GM18867 (cell line): ENCODE measurements around the gene ROR2.

Source experiments
- ATAC-seq: cut with Tn5 transposase; IDR thresholded peaks from one replicate; pipeline ENCODE4 v1.9.1; 2021; ENCODE audit warnings: mild to moderate bottlenecking, moderate library complexity; ENCODE audit not compliant: unreplicated experiment

ROR2 gene

DNA sequence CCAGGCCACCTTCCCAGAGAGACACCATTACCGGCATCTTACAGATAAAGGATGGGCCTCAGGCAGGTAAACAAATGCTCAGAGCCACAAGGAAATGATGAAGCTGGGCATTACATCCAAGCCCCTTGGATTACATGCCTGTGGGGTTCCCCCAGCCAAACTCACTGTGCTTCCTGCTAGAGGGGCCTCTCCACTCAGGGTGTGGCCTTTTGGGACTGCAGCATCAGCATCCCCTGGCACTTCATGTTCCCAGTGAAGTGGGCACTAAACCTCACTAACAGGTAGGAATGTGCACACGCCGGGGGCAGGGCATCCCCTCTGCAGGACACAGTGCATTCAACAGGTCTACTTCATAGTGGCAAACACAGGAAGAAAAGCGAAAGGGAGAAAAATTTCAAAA is 125.9 kb downstream of the ROR2 start:
- no peak for ATAC-seq

DNA sequence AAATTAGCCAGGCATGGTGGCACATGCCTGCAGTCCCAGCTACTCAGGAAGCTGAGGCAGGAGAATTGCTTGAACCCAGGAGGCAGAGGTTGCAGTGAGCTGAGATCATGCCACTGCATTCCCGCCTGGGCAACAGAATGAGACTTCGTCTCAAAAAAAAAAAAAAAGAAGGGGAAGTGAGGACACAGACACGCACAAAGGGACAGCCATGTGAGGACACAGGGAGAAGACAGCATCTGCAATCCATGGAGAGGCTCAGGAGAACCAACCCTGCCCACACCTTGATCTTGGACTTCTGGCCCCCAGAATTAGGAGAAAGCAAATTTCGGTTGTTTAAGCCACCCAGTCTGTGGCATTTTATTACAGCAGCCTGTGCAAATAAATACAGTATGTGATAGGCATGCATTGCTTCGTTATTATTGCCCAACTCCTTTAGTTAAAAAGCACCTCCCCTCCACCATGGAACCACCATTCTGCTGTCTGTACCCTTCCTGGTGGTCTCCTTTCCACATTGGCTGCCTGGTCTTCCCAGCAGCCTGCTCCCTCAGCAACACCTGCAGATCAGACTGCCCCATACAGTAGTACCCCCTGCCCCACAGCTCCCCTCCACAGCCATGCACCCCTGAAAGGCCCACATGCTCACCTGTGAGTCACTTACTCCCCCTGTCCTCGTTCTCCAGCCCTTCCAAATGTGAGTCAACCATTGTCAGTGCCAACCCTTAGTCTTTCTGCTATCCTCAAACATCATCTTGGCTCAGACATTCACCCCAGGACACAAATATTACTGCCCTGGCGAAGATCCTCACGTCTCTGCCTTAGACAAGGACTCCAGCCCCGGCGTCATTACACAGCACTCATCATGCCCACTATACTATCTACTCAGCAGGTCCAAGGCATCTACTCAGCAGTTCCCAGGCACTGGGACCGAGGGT is 128.8 kb downstream of the ROR2 start:
- no peak for ATAC-seq

DNA sequence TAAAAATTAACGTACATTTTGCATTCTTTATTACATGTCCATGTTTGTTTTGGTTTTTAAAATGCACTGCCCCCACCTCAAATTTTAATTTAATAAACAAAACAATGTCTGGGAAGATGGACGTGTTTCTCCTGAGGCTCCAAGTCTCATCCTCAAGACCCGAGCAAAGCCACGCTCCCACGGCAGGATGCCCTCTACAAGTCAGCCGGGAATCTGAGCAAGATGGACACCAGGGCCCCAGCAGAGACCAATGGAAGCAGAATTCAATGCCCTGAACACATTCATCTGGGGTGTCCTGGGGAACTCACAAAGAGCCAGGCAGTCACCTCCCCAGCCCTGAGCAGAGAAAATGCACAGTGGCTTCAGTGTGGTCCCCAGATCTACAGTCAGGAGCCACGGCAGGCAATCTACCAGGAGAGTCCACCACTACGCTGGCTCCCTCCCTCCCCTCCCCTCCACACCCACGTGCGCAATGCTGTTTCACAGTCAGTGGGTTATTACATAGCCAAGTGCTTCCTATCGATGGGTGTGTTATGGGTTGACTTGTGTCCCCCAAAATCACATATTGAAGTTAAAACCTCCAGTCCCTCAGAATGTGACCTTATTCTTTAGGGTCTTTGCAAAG is 129.8 kb downstream of the ROR2 start:
- ATAC-seq: no peak

DNA sequence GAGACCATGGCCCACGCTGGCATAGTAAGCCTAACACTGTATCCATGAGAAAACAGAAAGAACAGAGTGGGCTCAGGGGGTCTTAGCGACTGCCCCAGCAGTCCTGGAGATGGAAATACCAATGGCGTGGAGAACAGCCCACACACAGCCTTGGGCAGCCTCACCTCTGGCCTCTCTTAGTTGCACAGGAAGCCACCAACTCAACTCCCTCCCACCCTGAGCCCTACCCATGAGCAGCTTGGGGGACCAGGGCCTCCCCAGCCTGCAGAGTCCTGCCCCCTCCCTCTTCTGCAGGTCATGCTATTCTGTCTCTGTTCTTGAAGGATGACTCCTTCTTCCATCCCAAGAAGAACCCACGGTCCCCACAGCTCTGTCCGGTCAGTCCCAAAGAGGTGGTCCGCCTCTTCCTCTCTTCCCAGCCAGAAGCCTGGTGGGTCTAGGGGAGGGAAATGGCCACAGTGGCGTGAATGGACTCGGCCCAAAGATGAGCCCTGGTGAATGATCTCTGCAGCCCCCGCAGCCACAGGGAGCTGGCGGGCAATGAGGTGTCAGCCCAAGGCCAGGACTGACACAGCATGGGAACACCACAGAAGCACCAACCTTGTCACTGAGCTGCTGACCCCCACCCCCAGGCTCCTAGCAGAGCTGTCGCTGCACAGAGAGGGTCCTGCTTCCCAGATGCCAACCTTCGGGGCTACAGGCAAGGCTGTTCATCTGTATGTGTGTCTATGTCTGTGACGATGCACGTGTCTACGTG is 131.2 kb downstream of the ROR2 start:
- no peak for ATAC-seq

DNA sequence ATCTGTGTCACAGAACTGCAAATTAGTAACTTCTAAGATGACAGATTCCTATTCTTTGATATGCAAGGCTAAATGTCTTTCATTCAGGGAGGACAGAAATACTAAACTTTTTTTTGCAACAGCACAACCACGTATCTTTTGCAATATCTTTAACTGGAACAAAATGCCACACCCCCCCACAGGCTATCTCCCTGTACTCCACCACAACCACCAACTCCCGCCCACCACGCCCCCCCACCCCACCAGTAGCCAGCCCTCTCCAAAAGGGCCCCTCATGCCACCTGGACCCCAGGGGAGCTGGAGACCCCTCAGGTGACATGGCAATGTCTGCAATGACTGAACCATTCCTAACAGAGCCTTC is 131.8 kb downstream of the ROR2 start:
- no peak for ATAC-seq

DNA sequence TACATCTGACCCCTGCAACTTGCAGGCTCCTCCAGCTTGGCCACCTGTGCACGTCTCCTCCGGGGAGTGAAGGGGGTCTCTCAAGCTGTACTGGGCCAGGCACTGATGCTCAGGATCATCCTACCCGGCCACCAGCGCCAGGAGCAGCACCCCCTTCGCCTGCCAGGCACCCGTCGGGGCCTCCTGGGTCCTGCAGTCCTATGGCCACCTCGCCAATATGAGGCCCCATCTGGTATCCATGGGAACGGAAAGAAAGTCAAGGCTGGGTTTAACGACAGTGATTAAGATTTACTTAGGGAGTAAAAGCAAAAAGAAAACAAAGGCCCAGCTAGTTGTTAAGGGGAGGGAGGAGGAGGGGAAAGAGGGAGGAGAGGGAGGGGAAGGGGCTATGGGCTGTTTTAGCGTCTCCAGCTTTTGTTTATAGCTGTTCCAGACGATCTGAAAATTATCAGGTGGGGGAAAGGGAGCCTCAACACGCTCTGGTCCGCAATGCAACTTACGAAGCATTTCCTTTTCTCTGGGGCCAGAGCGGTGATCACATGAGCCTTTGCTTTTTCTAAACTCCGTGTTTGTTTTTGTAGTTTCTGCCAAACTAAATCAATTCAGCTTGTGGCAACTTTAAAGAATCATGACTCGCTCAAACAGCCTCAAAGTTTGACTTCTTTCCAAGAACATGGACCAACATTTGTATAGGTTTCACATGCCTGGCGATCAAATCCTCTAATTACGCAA is 132.4 kb downstream of the ROR2 start:
- no peak for ATAC-seq

DNA sequence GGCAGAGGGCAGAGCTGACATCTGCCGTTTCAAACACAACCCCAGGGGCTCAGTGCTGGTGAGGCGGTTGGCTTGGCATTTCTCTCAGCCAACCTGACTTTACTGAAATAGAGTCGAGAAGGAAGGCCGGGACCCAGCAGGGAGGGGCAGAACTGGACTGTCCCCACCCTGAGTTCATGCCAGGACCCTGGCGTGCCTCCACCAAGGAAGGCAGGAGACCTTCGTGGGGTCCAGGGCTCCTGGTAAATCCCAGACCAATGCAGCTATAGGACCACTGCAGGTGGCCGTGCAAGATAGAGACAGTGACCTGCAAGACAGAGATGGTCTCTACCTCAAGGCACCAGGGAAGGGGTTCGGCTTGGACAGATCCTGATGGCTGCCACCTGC is 132.9 kb downstream of the ROR2 start:
- no peak for ATAC-seq

DNA sequence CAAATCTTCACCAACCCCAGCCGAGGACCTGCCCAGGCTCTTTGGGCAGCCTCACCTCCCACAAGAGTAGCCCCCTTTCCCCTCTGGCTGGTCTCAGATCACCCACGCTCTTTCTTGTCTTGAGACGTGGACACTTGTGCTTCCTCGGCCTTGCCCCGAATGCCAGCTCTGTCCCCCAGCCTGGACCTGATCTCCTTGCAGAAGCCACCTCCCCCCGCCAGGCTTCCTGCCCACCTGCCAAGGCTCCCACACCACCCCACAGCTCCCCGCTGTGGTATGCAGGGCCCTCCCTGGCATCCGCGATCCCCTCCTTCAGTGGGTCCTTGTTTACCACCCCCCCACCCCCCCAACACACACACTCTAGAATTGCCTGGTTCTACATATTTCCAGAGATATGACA is 133.7 kb downstream of the ROR2 start:
- ATAC-seq: no peak

DNA sequence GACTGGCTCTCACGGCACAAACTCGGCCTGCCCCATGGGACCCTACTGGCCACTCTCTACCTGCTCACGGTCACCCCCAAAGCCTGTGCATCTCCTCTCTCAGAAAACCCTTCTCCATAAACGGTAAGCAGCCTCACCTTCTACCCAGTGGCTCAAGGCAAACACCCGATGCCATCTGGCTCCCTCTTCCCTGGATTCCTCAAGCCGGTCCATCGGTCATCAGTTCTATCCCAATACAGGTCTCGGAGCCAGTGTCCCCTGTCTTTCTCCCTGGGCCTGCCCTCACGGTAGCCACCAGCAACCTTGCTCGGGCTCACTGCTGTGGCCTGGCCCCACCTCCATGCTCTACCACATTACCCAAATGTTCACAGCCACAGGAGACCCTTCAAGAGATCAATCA is 134.1 kb downstream of the ROR2 start:
- ATAC-seq: no peak

DNA sequence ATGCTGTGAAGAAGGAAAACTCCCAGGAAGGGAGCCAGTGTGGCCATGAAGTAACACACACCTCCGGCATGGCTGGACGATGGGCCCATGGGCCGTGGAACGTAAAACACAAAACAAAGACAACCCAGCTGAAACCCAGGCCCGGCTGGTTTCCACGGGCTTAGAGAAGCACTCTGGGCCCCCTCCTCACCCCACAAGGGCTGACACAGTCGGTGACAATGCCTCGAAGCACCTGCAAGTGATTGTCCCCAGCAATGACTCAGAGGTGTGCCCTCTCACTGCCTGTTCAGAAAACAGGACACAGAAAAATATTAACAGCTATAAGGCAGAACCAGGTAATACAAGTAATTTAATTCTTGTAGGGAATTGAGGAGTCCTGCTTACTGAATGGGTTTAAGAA is 135.3 kb downstream of the ROR2 start:
- ATAC-seq: no peak

DNA sequence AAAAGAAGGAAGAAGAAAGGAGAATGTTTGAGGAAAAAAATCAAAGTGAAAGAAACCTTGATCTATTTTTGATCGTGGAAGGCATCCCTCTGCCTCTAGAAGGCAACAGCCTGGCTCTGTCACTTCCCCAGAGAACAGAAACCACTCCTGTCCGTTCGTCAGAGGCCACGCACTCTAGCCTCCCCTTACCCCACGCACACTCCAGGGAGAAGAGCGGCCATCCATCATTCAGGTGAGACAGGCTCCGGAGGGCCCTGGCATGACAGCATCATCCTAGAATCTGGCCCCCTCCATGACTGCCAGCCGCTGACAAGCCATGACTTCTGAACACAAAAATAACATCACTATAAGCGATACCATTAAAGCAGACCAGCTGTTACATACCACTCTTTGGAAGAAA is 135.8 kb downstream of the ROR2 start:
- no peak for ATAC-seq

DNA sequence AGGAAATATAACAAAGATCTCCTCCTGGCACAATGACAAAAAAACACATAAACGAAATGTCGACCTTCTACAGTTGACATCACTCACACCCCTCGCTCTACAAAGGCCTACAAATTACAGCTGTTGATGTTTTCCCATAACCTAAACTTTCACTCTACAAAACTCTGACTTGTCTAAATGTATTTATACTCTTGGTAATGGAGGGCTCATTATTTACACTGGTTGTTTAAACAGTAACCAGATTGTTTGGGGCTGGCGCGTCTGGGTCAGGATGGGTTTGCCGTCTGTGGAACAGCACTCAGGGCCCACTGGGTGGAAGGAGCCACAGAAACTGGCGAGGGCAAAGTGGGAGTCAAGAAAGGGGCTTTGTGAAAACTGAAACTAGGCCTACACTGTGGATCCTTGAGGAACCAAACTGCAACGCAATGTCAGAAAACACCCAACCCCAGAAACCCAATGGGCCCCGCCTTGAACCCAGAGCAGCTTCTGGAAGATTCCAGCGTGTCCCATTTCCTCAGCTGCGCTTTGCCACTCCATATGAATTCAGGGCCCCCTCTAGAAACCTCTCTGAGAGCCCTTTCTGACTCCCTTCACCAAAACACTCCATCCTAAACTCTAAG is 136.7 kb downstream of the ROR2 start:
- no peak for ATAC-seq

DNA sequence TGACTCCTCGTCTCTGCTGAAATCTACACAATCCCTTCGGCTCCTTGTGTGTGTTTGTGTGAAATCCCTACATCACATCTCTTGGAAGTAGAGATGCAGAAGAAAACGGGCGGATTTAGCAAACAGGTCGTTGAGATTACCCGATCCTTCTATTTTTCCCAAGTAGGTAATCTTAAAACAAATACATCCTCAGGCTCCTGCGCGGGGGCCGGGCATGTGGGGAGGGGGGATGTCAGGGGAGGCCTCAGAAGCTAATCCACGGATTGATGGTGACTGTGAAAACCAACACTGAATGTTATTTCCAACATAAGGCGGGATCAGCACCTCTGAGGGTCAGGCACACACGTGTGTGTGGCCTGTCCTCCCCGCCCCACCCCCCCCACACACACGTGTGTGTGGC is 137.8 kb downstream of the ROR2 start:
- ATAC-seq: no peak

DNA sequence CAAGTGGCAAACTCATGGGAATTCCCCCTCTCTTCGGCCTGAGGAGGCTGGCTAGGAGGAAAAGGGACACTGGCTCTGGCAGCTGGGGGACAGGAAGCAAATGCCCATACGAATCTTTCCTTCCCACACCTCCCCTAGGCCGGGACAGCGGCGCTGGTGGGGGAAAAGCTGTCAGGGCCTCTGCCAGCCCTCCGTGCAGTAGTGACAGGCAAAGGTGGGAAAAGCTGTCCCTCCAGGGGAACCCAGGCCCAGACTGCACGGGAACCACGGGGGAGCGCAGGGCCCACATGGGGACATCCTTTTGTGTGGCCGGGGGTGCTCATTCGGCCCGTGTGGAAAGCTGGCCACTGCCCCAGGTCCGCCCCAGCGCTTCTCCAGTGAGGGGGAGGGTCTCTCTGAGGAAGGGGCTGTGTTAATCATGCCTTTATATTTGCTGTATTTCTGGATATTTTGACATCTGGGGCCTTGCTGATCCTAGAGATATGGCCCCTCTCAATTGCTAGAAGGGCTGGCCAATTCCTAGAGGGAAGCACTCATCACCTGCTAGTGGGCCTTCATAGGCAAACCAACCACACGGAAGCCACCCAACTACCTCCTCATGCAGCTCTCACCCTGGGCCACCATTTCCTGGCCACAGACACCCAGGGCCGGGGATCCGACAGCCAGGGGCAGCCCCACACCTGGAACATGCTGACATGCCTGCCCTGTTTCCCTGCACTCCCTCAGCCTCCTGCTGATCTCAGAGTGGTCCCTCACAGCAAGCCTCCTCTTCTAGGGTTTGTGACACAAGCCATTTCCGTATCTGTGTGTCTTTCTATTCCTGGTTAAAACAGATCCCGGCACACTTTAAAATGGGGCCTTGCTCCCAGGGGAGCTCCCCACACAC is 138.8 kb downstream of the ROR2 start:
- ATAC-seq: no peak

DNA sequence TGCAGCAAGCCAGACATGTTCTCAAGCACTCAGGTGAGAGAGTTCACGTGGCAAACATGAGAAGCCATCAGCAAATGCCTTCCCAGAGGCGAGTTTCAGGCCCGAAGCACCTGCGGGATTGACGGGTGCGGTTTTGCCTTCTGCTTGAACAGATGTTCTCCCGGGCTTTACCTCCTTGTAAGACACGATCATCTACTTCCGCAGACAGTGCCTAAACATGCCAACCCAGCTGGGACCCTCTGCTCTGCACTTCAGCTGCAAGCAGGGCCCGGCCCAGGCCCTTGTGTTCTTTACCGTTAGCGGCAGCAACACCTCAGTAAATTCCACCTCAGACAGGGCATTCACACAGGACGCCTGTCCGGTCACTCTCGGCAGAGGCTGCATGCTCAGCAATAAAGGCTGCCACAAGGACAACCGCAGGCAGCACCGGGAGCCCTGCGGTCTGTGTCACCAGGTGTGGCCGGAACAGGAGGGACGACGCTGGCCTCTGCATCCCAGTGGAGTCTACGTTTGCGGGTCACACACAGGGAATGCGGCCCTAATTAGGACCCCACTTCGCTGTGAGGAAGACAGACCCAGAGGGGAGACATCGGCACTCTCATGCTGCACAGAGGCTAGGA is 139.6 kb downstream of the ROR2 start:
- no peak for ATAC-seq

DNA sequence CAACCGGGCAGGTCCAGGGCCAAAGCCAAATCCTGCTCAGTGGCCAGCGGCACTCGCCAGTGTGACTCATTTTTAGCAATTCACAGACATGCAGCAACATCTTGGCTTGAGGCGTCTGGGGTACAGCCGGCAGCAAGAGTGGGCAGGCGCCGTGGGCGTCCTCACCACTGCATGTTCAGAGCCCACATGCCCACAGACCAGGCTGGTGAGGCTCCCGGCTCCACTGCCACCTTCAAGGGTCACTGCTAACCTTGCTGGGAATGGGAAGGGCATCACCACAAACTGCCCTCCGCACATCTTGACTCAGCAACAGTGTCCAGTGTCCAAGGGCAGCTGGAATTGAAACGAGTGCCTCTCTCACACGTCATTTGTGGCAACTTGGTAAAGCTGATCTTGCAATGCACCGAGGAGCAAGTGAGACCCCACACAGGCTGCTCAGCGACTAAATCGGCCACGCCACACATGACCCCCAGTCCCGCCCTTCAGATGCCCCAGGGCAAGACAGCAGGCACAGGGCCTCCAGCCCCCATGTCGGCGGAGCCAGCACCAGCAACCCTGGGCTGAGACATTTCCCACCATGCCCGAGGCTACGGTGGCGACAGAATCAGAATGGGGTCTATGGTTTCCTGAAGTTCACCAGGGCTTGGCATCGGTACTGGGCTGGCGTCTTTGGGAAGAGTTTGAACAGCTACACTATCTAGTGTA is 140.3 kb downstream of the ROR2 start:
- ATAC-seq: no peak

DNA sequence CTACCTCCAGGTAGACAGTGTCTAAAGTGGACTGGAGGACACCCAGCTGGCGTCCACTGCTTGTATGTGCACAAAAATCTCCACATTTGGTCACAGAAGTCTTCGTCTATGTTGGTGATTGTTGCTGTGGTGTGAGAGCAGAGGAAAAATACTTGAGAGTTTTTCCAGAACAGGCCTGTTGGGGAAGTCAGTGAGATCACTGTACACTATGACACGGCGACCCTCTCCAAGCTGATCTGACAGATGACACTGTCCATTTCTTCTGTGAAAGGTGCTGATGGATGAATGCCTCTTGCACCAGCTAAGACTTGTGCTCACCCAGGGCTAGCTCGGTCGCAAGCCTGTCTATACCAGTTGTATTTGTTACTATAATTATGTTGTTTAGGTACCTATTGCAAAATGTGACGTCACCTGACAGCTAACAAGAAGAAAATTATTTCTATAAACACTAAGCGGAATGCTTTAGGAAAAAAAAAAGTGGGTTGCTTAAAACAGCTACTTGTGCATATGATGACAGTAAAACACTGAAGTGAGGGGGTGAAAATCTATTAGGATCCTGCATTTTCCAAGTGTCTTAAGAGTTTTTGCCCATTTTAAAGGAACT is 142.3 kb downstream of the ROR2 start:
- ATAC-seq: no peak

DNA sequence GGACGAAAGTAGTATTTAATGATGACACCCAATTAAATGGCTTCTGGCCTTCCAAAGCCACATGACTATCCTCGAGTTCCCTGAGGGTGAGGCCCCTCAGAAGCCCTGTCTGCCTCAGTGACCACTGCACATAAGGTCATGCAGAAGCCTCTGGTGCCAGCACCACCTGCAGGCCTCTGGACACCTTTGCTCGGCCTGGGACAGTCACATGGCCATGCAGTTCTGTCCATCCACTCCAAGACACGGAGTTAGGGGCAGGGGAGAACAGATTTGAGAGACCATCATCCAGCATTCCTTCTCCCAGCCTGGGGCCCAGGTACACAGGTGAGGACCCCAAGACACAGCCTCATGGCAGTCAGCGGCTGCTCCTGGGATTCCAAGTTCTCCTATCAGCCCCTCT is 145.0 kb downstream of the ROR2 start:
- no peak for ATAC-seq
